SH-SY5Y (cell line): ENCODE results near the gene SMYD3.

Experiments used
- GATA2 ChIP-seq: IDR thresholded peaks from 2 replicates; pipeline ENCODE4 v1.6.1; 2011; ENCODE audit warnings: mild to moderate bottlenecking, low read depth, low read length
- GATA3 ChIP-seq: IDR thresholded peaks from 2 replicates; pipeline ENCODE4 v1.6.1; 2011; ENCODE audit warnings: low read depth, mild to moderate bottlenecking, low read length, moderate library complexity

- no peak for TF ChIP-seq GATA2
- no peak for TF ChIP-seq GATA3
Observed at GRCh38 chr1:245926888-245927287, 580.2 kb downstream of the SMYD3 start.
